OCI-LY7 (cell line): ENCODE data around the gene ZSCAN25.
"Not testable (repeated sequence)": the region's sequence is repeated elsewhere in the genome, so short reads cannot be mapped to it uniquely, and the experiment has no call there.

ENCODE experiments used
- CTCF ChIP-seq: fragments of 200-600 bp; sonication (generic); conservative IDR thresholded peaks from 2 replicates; pipeline ENCODE4 v1.5.1; 2014; ENCODE audit warnings: mild to moderate bottlenecking, antibody characterized with exemption, low read length, moderate library complexity, mixed read lengths
- EZH2phosphoT487 ChIP-seq: fragments of 200-600 bp; sonication (generic); IDR thresholded peaks from 2 replicates; pipeline ENCODE4 v1.6.1; 2018; ENCODE audit warnings: low read depth, borderline replicate concordance, mild to moderate bottlenecking, mixed run types, antibody characterized with exemption, low read length, moderate library complexity, mixed read lengths

DNA sequence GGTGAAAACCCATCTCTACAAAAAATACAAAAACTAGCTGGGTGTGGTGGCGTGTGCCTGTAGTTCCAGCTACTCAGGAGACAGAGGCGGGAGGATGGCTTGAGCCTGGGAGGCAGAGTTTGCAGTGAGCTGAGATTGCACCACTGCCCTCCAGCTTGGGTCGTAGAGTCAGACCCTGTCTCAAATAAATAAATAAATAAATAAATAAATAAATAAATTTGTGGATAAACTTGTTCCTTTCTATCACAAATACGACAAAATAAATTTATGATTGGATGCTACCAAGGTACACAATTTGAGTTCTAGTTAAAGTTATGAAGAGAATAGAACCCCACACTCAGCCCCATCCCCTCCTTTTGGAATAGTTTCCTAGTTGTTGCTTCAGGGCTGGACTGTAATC is 36.5 kb downstream of the ZSCAN25 start:
- not testable (repeated sequence) for TF ChIP-seq CTCF, EZH2phosphoT487
